ENCODE results near the gene C5orf46.

DNA sequence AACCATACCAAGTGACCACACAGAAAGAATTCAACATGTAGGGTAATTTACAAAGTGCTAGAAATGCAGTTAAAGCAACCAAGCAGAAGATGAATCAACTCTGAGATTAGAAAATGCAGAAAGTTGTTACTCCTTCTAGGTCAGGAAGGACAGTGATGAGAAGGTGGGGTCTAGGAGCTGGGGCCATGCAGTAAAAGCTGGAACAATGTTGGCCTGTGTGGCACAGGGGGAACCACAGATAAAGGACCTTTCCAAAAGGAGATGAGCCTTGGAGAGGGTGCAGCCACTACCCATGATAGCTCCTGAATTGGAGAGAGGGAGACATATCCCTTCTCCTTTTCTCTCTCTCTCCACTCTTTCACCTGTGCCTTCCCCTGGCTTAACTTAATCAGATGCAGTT lies 30.2 kb downstream of the C5orf46 start:
- TF ChIP-seq, protein P1, sequence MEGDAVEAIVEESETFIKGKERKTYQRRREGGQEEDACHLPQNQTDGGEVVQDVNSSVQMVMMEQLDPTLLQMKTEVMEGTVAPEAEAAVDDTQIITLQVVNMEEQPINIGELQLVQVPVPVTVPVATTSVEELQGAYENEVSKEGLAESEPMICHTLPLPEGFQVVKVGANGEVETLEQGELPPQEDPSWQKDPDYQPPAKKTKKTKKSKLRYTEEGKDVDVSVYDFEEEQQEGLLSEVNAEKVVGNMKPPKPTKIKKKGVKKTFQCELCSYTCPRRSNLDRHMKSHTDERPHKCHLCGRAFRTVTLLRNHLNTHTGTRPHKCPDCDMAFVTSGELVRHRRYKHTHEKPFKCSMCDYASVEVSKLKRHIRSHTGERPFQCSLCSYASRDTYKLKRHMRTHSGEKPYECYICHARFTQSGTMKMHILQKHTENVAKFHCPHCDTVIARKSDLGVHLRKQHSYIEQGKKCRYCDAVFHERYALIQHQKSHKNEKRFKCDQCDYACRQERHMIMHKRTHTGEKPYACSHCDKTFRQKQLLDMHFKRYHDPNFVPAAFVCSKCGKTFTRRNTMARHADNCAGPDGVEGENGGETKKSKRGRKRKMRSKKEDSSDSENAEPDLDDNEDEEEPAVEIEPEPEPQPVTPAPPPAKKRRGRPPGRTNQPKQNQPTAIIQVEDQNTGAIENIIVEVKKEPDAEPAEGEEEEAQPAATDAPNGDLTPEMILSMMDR (IDR thresholded peaks at IDR 0.05): no peak
- no peak for TF ChIP-seq EZH2 (IDR thresholded peaks at IDR 0.05; ENCODE audit: borderline replicate concordance, insufficient read depth, low read depth, low read length, poor library complexity, severe bottlenecking)

Measured in B cell (primary cell).